ENCODE measurements around the gene PDZD2.

Gene PDZD2

GRCh38 chr5:32088214-32088613 is 449.3 kb downstream of the PDZD2 start:
- no peak for DNase-seq

- no peak for DNase-seq
Measured at GRCh38 chr5:32089146-32090000, 450.4 kb downstream of the PDZD2 start.

GRCh38 chr5:32090026-32090754 is 451.3 kb downstream of the PDZD2 start:
- DNase-seq, result no peak

GRCh38 chr5:32090755-32091128 is 451.8 kb downstream of the PDZD2 start:
- no peak for DNase-seq

- peak; percentile 65 for DNase-seq
Measured at GRCh38 chr5:32092938-32093812, 454.2 kb downstream of the PDZD2 start.

- DNase-seq, result no peak
Measured at GRCh38 chr5:32094691-32095090, 455.8 kb downstream of the PDZD2 start.

GRCh38 chr5:32095261-32095671 is 456.3 kb downstream of the PDZD2 start:
- no peak for DNase-seq

- DNase-seq, result no peak
Measured at GRCh38 chr5:32096891-32097595, 458.1 kb downstream of the PDZD2 start.

GRCh38 chr5:32098291-32098690 is 459.4 kb downstream of the PDZD2 start:
- no peak for DNase-seq

GRCh38 chr5:32098890-32099310 is 460.0 kb downstream of the PDZD2 start:
- no peak for DNase-seq

- no peak for DNase-seq
Measured at GRCh38 chr5:32099486-32100035, 460.6 kb downstream of the PDZD2 start.

- DNase-seq, result no peak
Measured at GRCh38 chr5:32100230-32100629, 461.3 kb downstream of the PDZD2 start.

GRCh38 chr5:32100691-32101302 is 461.9 kb downstream of the PDZD2 start:
- DNase-seq, result no peak

GRCh38 chr5:32102254-32102986 is 463.5 kb downstream of the PDZD2 start:
- DNase-seq, result no peak

GRCh38 chr5:32103521-32103920 is 464.6 kb downstream of the PDZD2 start:
- no peak for DNase-seq

GRCh38 chr5:32107291-32107690 is 468.4 kb downstream of the PDZD2 start:
- DNase-seq, result no peak

GRCh38 chr5:32108167-32108566 is 469.2 kb downstream of the PDZD2 start:
- DNase-seq, result no peak

- DNase-seq, result no peak
Measured at GRCh38 chr5:32109236-32109635, 470.3 kb downstream of the PDZD2 start.

GRCh38 chr5:32110111-32110696 is 471.3 kb downstream of the PDZD2 start:
- no peak for DNase-seq

GRCh38 chr5:32115985-32116384 is 477.1 kb downstream of the PDZD2 start:
- DNase-seq, result no peak
